Upper lobe of left lung (tissue), 4 donors: ENCODE results near the gene CPNE7.

Experiments
- EP300 ChIP-seq, 4 donors: sonication (generic); formaldehyde crosslinking; IDR thresholded peaks; one replicate each; pipeline ENCODE4 v1.5.1; 2017; ENCODE audit warnings: antibody characterized with exemption in 4 of 4, control low read depth in 2 of 4
- POLR2A ChIP-seq, 4 donors: fragments of 450-650 bp; IDR thresholded peaks; one replicate each; pipeline ENCODE4 v1.5.1; 2016 to 2017; ENCODE audit warnings: antibody characterized with exemption in 4 of 4, mild to moderate bottlenecking in 2 of 4
- POLR2AphosphoS5 ChIP-seq, 2 donors: sonication (generic); formaldehyde crosslinking; IDR thresholded peaks; one replicate each; pipeline ENCODE4 v1.5.1; 2017; ENCODE audit warnings: antibody characterized with exemption in 2 of 2
- TF ChIP-seq, protein P1 (sequence below), 6 experiments: fragments of 450-650 bp in 4 of 6; fragments of 200-600 bp in 2 of 6; sonication (generic) in 2 of 6; IDR thresholded peaks; one replicate each; pipeline ENCODE4 v1.5.1; 2016 to 2019; ENCODE audit warnings: antibody characterized with exemption in 6 of 6

DNA sequence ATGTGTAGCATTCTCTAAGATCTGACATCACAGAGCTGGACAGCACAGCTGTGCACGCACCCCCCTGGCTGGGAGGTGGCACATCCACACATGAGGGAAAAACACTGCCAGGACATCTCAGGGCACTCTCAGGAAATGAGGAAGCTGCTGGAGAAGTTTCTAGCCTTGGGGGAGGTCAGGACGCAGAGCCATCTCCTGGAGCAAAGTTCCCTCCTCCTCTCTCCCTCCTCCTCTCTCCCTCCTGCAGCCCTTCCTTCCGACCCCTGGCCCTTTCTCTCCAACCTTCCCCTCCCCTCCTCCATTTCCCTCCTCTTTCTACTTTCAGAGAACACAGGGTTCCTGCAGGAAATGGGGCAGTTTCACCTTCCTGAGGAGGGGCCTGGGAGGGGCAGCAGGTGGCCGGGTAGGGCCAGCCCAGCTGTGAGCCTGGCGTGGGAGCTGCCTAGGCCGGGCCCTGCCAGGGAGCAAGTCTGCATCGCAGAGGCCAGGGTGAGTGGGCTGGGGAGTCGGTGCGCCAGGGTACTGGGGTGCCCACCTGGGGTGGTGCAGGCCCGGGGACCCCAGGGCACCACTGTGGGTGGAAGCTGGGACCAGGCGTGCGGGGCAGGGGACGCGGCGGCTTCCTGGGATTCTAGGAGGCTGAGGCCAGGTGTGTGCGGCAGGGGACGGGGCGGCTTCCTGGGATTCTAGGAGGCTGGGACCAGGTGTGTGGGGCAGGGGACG lies 37.8 kb downstream of the CPNE7 start, which contains the start of gene DPEP1:
- TF ChIP-seq, protein P1, sequence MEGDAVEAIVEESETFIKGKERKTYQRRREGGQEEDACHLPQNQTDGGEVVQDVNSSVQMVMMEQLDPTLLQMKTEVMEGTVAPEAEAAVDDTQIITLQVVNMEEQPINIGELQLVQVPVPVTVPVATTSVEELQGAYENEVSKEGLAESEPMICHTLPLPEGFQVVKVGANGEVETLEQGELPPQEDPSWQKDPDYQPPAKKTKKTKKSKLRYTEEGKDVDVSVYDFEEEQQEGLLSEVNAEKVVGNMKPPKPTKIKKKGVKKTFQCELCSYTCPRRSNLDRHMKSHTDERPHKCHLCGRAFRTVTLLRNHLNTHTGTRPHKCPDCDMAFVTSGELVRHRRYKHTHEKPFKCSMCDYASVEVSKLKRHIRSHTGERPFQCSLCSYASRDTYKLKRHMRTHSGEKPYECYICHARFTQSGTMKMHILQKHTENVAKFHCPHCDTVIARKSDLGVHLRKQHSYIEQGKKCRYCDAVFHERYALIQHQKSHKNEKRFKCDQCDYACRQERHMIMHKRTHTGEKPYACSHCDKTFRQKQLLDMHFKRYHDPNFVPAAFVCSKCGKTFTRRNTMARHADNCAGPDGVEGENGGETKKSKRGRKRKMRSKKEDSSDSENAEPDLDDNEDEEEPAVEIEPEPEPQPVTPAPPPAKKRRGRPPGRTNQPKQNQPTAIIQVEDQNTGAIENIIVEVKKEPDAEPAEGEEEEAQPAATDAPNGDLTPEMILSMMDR (IDR thresholded peaks at IDR 0.05) = no peak
- TF ChIP-seq EP300 (IDR thresholded peaks at IDR 0.05) (no peak), POLR2A (IDR thresholded peaks at IDR 0.05) (no peak), POLR2AphosphoS5 (IDR thresholded peaks at IDR 0.05) (no peak)
